Fibroblast of villous mesenchyme (primary cell): ENCODE results near the gene TWIST2. TPM values are rescaled to one million over a fixed set of nuclear protein-coding genes. Genes with fewer than 3 reads are reported as not detected.

Experiments
- DNase-seq: peaks from one replicate; pipeline ENCODE4 v3.0.0-alpha.2; 2010; ENCODE audit warnings: low read depth
- H3K4me3 ChIP-seq: 2 replicates; pipeline ENCODE4 v1.5.1; 2011; ENCODE audit warnings: low read depth, mild to moderate bottlenecking, low read length
- CTCF ChIP-seq: IDR thresholded peaks from 2 replicates; pipeline ENCODE4 v1.5.1; 2012; ENCODE audit warnings: low read depth, mild to moderate bottlenecking, low read length; ENCODE audit not compliant: insufficient read depth
- total RNA-seq: library from RNA; depleted of rRNA; stranded (reverse); fragments of >200 nt; gene quantifications from 2 replicates; pipeline ENCODE4 v1.2.3, GENCODE V29; 2012

TWIST2 gene
- total RNA-seq, 1 donor = 58.7 TPM

GRCh38 chr2:238946318-238947242, 98.7 kb downstream of the TWIST2 start:
- no peak for DNase-seq
- no peak for TF ChIP-seq CTCF
- H3K4me3 ChIP-seq = no peak overlapping the region

GRCh38 chr2:238947243-238947760, 99.4 kb downstream of the TWIST2 start:
- H3K4me3 ChIP-seq = no peak overlapping the region
- TF ChIP-seq CTCF = no peak
- no peak for DNase-seq

GRCh38 chr2:238947920-238948710, 100.2 kb downstream of the TWIST2 start:
- H3K4me3 ChIP-seq = no peak overlapping the region
- peak; percentile 71 for DNase-seq
- no peak for TF ChIP-seq CTCF

GRCh38 chr2:238948765-238949641, 101.1 kb downstream of the TWIST2 start:
- DNase-seq = no peak
- no peak for TF ChIP-seq CTCF
- no peak overlapping the region for H3K4me3 ChIP-seq

GRCh38 chr2:238949710-238950345, 101.9 kb downstream of the TWIST2 start:
- DNase-seq = no peak
- no peak for TF ChIP-seq CTCF
- H3K4me3 ChIP-seq = no peak overlapping the region

- TF ChIP-seq CTCF = no peak
- H3K4me3 ChIP-seq = no peak overlapping the region
- no peak for DNase-seq
Observed at GRCh38 chr2:238950551-238950950, 102.7 kb downstream of the TWIST2 start.
